Left lung (tissue), 10 donors: ENCODE data around the gene RNF168. TPM values are rescaled to one million over a fixed set of nuclear protein-coding genes. Genes with fewer than 3 reads are reported as not detected.
"Not testable (repeated sequence)": the region's sequence is repeated elsewhere in the genome, so short reads cannot be mapped to it uniquely, and the experiment has no call there.

ENCODE experiments used
- ATAC-seq: fragments of 200-7000 bp; cut with Tn5 transposase; one replicate; pipeline ENCODE4 v1.9.1; 2020; ENCODE audit warnings: moderate library complexity
- DNase-seq, 4 donors: peaks; one replicate each; pipeline ENCODE4 v3.0.0-alpha.2; 2013 to 2020
- H3K27ac ChIP-seq, 2 donors: fragments of 200-600 bp; sonication (generic) in 1 of 2; one replicate each; pipeline versions ENCODE4 v1.5.0 to v1.8.0; 2020 to 2021
- H3K27me3 ChIP-seq, 2 donors: fragments of 200-600 bp; sonication (generic) in 1 of 2; one replicate each; pipeline versions ENCODE4 v1.5.0 to v1.8.0; 2020 to 2021
- H3K36me3 ChIP-seq, 2 donors: fragments of 200-600 bp; sonication (generic) in 1 of 2; one replicate each; pipeline versions ENCODE4 v1.5.0 to v1.8.0; 2020 to 2021
- H3K4me1 ChIP-seq, 2 donors: fragments of 200-600 bp; one replicate each; pipeline ENCODE4 v1.8.0; 2021
- H3K4me3 ChIP-seq, 2 donors: fragments of 200-600 bp; sonication (generic) in 1 of 2; one replicate each; pipeline versions ENCODE4 v1.5.0 to v1.8.0; 2020 to 2021; ENCODE audit warnings: mild to moderate bottlenecking in 1 of 2
- H3K9me3 ChIP-seq, 2 donors: fragments of 200-600 bp; sonication (generic) in 1 of 2; one replicate each; pipeline versions ENCODE4 v1.5.0 to v1.8.0; 2020 to 2021
- CTCF ChIP-seq, 2 donors: fragments of 200-600 bp; sonication (generic) in 1 of 2; IDR thresholded peaks; one replicate each; pipeline versions ENCODE4 v1.5.0 to v1.8.0; 2021; ENCODE audit warnings: antibody characterized with exemption in 2 of 2
- intact Hi-C, 2 donors: fragments of 100-400 bp; cut with DNase I; formaldehyde crosslinking; loops; one replicate each; pipeline versions ENCODE4 v1.11.2 to v1.14.2; 2022
- polyA plus RNA-seq, 6 donors: library from polyadenylated mRNA; unstranded; fragments of 120-200 nt; gene quantifications; one replicate each; pipeline ENCODE4 v1.2.1, GENCODE V29; 2013; ENCODE audit not compliant: insufficient read length in 6 of 6
- total RNA-seq, 2 donors: library from RNA; stranded (reverse); fragmentation: NEBNext Ultra II Directional; extraction: Animal tissue kit (Norgen Biotek cat#: 25700); gene quantifications; one replicate each; pipeline ENCODE4 v1.2.1, GENCODE V29; 2021
- donor health status: DM: no; HTN: yes; CAD: no.
- donor health status: DM: no; HTN: no; CAD: no.

RNF168 gene
- total and polyA plus RNA-seq, 8 donors = 18.1 to 30.0 (median 19.0) TPM

GRCh38 chr3:196477678-196478077, 25.9 kb downstream of the RNF168 start:
- Histone ChIP-seq H3K36me3 (peaks cover 0 to 99% of the 10 kb centered on the region in 2 donors), H3K4me3 (no peak overlapping the region), H3K27ac (no peak overlapping the region), H3K27me3 (no peaks in the 10 kb centered on the region), H3K9me3 (no peaks in the 10 kb centered on the region), H3K4me1 (no peaks in the 10 kb centered on the region)
- no peak for TF ChIP-seq CTCF (IDR thresholded peaks at IDR 0.05)
- intact Hi-C loops = no loop called here
- ATAC-seq = no peak
- no peak for DNase-seq

- no peak for DNase-seq
- no peak overlapping the region for H3K27ac ChIP-seq
- no peak for TF ChIP-seq CTCF (IDR thresholded peaks at IDR 0.05)
- H3K9me3 ChIP-seq = no peaks in the 10 kb centered on the region
- H3K4me3 ChIP-seq = no peak overlapping the region
- H3K27me3 ChIP-seq = no peaks in the 10 kb centered on the region
- ATAC-seq = no peak
- no peaks in the 10 kb centered on the region for H3K4me1 ChIP-seq
- intact Hi-C loops = no loop called here
- H3K36me3 ChIP-seq = peaks cover 0 to 83% of the 10 kb centered on the region in 2 donors
Measured at GRCh38 chr3:196472286-196472685, 31.3 kb downstream of the RNF168 start.

- TF ChIP-seq CTCF (IDR thresholded peaks at IDR 0.05) = no peak
- Histone ChIP-seq H3K9me3 (no peaks in the 10 kb centered on the region), H3K4me1 (no peaks in the 10 kb centered on the region), H3K27me3 (no peaks in the 10 kb centered on the region), H3K27ac (no peak overlapping the region), H3K4me3 (no peak overlapping the region), H3K36me3 (peaks cover 0 to 78% of the 10 kb centered on the region in 2 donors)
- intact Hi-C loops = no loop called here
- no peak for DNase-seq
- no peak for ATAC-seq
Measured at GRCh38 chr3:196471551-196471950, 32.0 kb downstream of the RNF168 start.

- ATAC-seq, H3K27ac ChIP-seq, H3K27me3 ChIP-seq, DNase-seq, H3K4me3 ChIP-seq, H3K4me1 ChIP-seq, H3K9me3 ChIP-seq, intact Hi-C loops: not testable (repeated sequence)
- peaks cover 0 to 66% of the 10 kb centered on the region in 2 donors for H3K36me3 ChIP-seq
Measured at GRCh38 chr3:196470182-196470581, 33.4 kb downstream of the RNF168 start.

GRCh38 chr3:196463804-196464203, 39.8 kb downstream of the RNF168 start:
- Histone ChIP-seq H3K4me3 (no peak overlapping the region), H3K27ac (no peak overlapping the region), H3K36me3 (peaks cover 0 to 24% of the 10 kb centered on the region in 2 donors), H3K4me1 (no peaks in the 10 kb centered on the region), H3K27me3 (no peaks in the 10 kb centered on the region), H3K9me3 (no peaks in the 10 kb centered on the region)
- intact Hi-C loops = no loop called here
- TF ChIP-seq CTCF (IDR thresholded peaks at IDR 0.05) = no peak
- DNase-seq (no peak), ATAC-seq (no peak)

DNA sequence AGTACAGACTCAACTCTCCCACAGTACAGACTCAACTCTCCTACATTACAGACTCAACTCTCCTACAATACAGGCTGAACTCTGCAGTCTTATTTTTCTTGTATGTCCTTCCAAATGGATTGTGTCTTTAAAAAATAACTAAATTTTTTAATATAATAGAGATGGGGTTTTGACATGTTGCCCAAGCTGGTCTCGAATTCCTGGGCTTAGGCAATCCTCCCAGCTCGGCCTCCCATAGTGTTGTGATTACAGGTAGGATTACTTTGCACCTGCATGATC, 40.2 kb downstream of the RNF168 start:
- ATAC-seq (no peak), DNase-seq (no peak)
- intact Hi-C loops = no loop called here
- Histone ChIP-seq H3K4me3 (no peak overlapping the region), H3K9me3 (no peaks in the 10 kb centered on the region), H3K36me3 (peaks cover 0 to 21% of the 10 kb centered on the region in 2 donors), H3K4me1 (no peaks in the 10 kb centered on the region), H3K27ac (no peak overlapping the region), H3K27me3 (no peaks in the 10 kb centered on the region)
- TF ChIP-seq CTCF (IDR thresholded peaks at IDR 0.05) = no peak

- H3K9me3 ChIP-seq, H3K27me3 ChIP-seq, intact Hi-C loops, ATAC-seq, DNase-seq, H3K4me1 ChIP-seq, H3K4me3 ChIP-seq, H3K27ac ChIP-seq: not testable (repeated sequence)
- peaks cover 0 to 16% of the 10 kb centered on the region in 2 donors for H3K36me3 ChIP-seq
Measured at GRCh38 chr3:196462680-196463477, 40.7 kb downstream of the RNF168 start.
